ENCODE measurements around the gene CLPX.

DNA sequence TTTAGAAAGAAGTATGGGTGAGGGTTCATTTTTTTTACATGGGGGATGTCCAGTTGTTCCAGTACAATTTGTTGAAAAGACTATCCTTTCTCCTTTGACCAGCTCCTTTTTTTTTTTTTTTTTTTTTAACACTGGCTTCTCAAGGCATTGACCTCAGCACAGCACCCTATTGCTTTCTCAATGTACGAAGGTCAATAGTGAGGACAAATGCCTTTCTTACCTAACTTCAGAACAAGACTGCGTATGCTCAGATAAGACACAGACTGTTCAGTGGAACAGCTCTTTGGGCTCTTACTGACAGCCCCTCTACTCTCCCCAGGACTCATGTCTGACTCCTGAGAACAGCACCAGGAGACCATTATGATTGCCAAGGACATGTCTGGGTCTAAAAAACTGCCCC lies 36.6 kb upstream of the CLPX start:
- no peak for TF ChIP-seq CTCF (IDR thresholded peaks at IDR 0.05)
- TF ChIP-seq POLR2A (IDR thresholded peaks at IDR 0.05), result no peak
- no peak for TF ChIP-seq POLR2AphosphoS5 (IDR thresholded peaks at IDR 0.05)

Measured in prostate gland (tissue), 2 donors.